Sigmoid colon (tissue), 4 donors: ENCODE measurements around the gene MIGA2.

Experiments
- CTCF ChIP-seq, 4 experiments: fragments of 450-650 bp in 3 of 4; fragments of 200-600 bp in 1 of 4; IDR thresholded peaks; one replicate each; pipeline ENCODE4 v1.5.1; 2016 to 2019; ENCODE audit warnings: antibody characterized with exemption in 4 of 4, mild to moderate bottlenecking in 3 of 4, moderate library complexity in 2 of 4
- POLR2AphosphoS5 ChIP-seq, 4 donors: sonication (generic); formaldehyde crosslinking; IDR thresholded peaks; one replicate each; pipeline ENCODE4 v1.6.1; 2017; ENCODE audit warnings: antibody characterized with exemption in 4 of 4

- TF ChIP-seq POLR2AphosphoS5 (IDR thresholded peaks at IDR 0.05) (no peak), CTCF (IDR thresholded peaks at IDR 0.05) (no peak)
These were observed 64.2 kb downstream of the MIGA2 start for GRCh38 chr9:129100383-129101169.
